ENCODE results near the gene SLC4A11.

SLC4A11 gene

GRCh38 chr20:3199976-3200755 lies 38.8 kb downstream of the SLC4A11 start:
- TF ChIP-seq, protein P1, sequence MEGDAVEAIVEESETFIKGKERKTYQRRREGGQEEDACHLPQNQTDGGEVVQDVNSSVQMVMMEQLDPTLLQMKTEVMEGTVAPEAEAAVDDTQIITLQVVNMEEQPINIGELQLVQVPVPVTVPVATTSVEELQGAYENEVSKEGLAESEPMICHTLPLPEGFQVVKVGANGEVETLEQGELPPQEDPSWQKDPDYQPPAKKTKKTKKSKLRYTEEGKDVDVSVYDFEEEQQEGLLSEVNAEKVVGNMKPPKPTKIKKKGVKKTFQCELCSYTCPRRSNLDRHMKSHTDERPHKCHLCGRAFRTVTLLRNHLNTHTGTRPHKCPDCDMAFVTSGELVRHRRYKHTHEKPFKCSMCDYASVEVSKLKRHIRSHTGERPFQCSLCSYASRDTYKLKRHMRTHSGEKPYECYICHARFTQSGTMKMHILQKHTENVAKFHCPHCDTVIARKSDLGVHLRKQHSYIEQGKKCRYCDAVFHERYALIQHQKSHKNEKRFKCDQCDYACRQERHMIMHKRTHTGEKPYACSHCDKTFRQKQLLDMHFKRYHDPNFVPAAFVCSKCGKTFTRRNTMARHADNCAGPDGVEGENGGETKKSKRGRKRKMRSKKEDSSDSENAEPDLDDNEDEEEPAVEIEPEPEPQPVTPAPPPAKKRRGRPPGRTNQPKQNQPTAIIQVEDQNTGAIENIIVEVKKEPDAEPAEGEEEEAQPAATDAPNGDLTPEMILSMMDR (IDR thresholded peaks at IDR 0.05; ENCODE audit: borderline replicate concordance, insufficient read depth, low read depth, low read length): no peak
- no peak overlapping the region for H3K4me3 ChIP-seq (ENCODE audit: low read depth, low read length)

DNA sequence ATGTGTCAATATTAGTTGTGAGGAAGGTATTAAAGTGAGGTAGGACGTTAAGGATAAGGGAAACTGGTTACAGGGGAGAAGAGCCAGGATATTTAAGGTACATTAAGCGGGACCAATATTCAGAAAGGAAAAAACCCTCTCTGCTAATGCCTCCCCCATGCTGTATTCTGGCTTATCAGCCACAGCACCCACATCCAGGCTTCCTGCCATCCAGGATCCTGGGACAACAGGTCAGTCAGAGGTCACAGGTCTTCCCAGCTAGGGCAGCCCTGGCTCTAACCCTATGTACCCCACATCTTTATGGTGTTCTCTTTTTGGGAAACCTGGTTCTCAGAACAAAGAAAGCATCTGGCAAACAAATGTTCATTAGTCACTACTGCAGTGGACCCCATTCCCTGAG lies 39.8 kb downstream of the SLC4A11 start:
- no peak overlapping the region for H3K4me3 ChIP-seq (ENCODE audit: low read depth, low read length)
- TF ChIP-seq, protein P1 (IDR thresholded peaks at IDR 0.05; ENCODE audit: borderline replicate concordance, insufficient read depth, low read depth, low read length): no peak

- no peak overlapping the region for H3K4me3 ChIP-seq (ENCODE audit: low read depth, low read length)
- TF ChIP-seq, protein P1 (IDR thresholded peaks at IDR 0.05; ENCODE audit: borderline replicate concordance, insufficient read depth, low read depth, low read length): no peak
Observed at GRCh38 chr20:3195590-3196237, 43.3 kb downstream of the SLC4A11 start.

DNA sequence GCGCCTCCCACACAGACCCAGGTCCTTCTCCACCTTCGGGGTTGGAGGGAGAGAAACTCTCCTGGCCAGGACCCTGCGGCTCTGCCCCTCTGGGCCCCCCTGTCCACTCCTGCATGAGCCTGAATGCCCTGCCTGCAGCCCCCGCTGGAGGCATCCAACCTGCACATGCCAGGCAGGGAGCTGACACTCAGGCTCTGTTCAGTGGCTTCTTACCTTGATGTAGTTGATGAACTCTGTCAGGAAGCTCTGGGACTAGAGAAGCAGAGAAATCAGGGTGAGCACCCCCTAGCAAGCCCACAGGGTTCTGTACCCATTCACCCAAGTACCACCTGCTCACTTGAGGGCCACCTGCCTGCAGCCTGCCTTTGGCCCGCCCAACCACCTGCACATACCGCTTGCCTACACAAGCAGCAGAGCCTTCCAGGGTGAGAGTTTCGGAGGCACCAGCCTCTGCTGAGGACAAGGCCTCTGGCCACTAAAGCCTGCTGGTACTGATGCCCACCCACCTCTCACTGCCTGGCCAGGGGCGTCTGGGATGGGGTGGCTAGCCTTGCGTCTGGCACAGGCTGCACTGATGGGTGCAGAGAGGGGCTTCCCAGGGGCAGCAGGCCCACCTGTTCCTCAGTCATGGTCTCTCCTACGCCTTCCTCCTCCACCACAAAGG lies 44.2 kb downstream of the SLC4A11 start:
- H3K4me3 ChIP-seq (ENCODE audit: low read depth, low read length): no peak overlapping the region
- TF ChIP-seq, protein P1 (IDR thresholded peaks at IDR 0.05; ENCODE audit: borderline replicate concordance, insufficient read depth, low read depth, low read length): no peak

GRCh38 chr20:3193806-3194616 lies 45.0 kb downstream of the SLC4A11 start:
- H3K4me3 ChIP-seq (ENCODE audit: low read depth, low read length): no peak overlapping the region
- TF ChIP-seq, protein P1 (IDR thresholded peaks at IDR 0.05; ENCODE audit: borderline replicate concordance, insufficient read depth, low read depth, low read length): no peak

- H3K4me3 ChIP-seq (ENCODE audit: low read depth, low read length): no peak overlapping the region
- TF ChIP-seq, protein P1 (IDR thresholded peaks at IDR 0.05; ENCODE audit: borderline replicate concordance, insufficient read depth, low read depth, low read length): no peak
Observed at GRCh38 chr20:3192226-3193015, 46.6 kb downstream of the SLC4A11 start.

All from GM12875 (cell line).